NB4 (cell line): ENCODE measurements around the gene NCR2.

Experiments
- TF ChIP-seq, protein P1 (sequence below): IDR thresholded peaks from 2 replicates; pipeline ENCODE4 v1.6.1; 2011; ENCODE audit warnings: low read depth, low read length
- TF ChIP-seq, protein P2 (sequence below): IDR thresholded peaks from one replicate; pipeline ENCODE4 v1.5.1; 2012; ENCODE audit warnings: low read depth, low read length

DNA sequence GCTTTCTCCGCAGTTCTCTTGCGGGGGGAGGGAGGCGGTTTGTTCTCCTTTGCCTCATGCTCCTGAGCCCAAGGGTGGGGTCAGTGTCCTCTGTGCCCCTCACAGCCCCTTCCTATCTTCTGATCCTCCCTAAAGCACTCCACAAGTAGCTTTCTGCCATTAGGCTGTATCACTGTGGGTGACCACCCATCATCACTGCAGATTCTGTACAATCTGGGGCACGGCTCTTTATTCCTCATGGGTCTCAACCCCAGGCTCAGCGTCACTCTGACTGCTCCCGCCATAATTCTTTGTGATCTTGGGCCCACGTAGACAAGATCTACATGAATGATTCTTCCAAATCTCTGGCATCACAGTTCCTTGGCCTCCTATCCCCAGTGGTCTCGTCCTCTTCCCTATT lies 10.5 kb downstream of the NCR2 start:
- TF ChIP-seq, protein P1, sequence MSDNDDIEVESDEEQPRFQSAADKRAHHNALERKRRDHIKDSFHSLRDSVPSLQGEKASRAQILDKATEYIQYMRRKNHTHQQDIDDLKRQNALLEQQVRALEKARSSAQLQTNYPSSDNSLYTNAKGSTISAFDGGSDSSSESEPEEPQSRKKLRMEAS = no peak
- TF ChIP-seq, protein P2, sequence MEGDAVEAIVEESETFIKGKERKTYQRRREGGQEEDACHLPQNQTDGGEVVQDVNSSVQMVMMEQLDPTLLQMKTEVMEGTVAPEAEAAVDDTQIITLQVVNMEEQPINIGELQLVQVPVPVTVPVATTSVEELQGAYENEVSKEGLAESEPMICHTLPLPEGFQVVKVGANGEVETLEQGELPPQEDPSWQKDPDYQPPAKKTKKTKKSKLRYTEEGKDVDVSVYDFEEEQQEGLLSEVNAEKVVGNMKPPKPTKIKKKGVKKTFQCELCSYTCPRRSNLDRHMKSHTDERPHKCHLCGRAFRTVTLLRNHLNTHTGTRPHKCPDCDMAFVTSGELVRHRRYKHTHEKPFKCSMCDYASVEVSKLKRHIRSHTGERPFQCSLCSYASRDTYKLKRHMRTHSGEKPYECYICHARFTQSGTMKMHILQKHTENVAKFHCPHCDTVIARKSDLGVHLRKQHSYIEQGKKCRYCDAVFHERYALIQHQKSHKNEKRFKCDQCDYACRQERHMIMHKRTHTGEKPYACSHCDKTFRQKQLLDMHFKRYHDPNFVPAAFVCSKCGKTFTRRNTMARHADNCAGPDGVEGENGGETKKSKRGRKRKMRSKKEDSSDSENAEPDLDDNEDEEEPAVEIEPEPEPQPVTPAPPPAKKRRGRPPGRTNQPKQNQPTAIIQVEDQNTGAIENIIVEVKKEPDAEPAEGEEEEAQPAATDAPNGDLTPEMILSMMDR = no peak
